ENCODE data around the gene ADCY3. TPM values are rescaled to one million over a fixed set of nuclear protein-coding genes. Genes with fewer than 3 reads are reported as not detected.

ADCY3 gene
- total RNA-seq, 1 experiment from 2014 or later, result 75.6 TPM

DNA sequence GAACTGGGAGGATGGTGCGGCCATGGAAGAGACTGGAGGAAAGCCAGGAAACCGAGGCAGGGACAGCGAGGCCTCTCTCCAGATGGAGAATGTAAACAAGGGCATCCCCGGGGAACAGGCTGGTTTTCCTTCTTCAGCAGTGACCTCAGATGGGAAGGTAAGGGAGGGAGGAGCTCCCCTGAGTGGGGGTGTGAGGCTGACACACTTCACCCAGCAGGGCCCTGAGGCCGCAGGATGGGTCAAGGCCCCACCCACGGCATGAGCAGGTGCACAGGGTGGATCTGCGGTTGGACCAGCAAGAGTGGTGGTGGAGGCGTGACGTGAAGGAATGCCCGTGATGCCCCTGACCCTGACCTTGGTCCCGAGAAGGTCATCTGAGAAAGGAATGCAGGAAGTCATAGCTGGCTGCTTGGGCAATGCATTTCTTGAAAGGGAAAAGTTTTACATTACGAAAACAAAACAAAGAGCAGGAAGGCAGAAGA, 48.1 kb downstream of the ADCY3 start:
- intact Hi-C loops (cut with micrococcal nuclease; ENCODE audit: unreplicated experiment), result no loop called here
- DNase-seq, result peak in 1 of 2 experiments; percentile 15
- BruUV-seq (replicated peaks), result no TSS peak
- H3K4me3 ChIP-seq (ENCODE audit: low read depth, low read length), result no peak overlapping the region
- no peaks in the 10 kb centered on the region for H3K27me3 Mint-ChIP-seq (ENCODE audit: insufficient read depth, unreplicated experiment)
- H3K9me3 ChIP-seq, result no peaks in the 10 kb centered on the region
- POLR2A ChIA-PET, result no interaction called here
- H3K9me3 Mint-ChIP-seq (ENCODE audit: unreplicated experiment), result no peaks in the 10 kb centered on the region
- H3K36me3 ChIP-seq (ENCODE audit: control insufficient read depth, insufficient read depth, low read length), result no peaks in the 10 kb centered on the region
- H3K4me1 Mint-ChIP-seq (ENCODE audit: low read depth, unreplicated experiment), result peaks cover under 1% of the 10 kb centered on the region
- H3K36me3 Mint-ChIP-seq (ENCODE audit: insufficient read depth, unreplicated experiment), result peaks cover 7% of the 10 kb centered on the region
- H3K27me3 ChIP-seq (replicated peaks; ENCODE audit: control insufficient read depth, insufficient read depth, low read length), result no peaks in the 10 kb centered on the region
- peaks cover 1% of the 10 kb centered on the region; the same call in 1 of the 2 replicates for H3K4me1 ChIP-seq
- CTCF ChIA-PET, result no interaction called here
- TF ChIP-seq, protein P1, sequence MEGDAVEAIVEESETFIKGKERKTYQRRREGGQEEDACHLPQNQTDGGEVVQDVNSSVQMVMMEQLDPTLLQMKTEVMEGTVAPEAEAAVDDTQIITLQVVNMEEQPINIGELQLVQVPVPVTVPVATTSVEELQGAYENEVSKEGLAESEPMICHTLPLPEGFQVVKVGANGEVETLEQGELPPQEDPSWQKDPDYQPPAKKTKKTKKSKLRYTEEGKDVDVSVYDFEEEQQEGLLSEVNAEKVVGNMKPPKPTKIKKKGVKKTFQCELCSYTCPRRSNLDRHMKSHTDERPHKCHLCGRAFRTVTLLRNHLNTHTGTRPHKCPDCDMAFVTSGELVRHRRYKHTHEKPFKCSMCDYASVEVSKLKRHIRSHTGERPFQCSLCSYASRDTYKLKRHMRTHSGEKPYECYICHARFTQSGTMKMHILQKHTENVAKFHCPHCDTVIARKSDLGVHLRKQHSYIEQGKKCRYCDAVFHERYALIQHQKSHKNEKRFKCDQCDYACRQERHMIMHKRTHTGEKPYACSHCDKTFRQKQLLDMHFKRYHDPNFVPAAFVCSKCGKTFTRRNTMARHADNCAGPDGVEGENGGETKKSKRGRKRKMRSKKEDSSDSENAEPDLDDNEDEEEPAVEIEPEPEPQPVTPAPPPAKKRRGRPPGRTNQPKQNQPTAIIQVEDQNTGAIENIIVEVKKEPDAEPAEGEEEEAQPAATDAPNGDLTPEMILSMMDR (IDR thresholded peaks at IDR 0.05; ENCODE audit: insufficient read depth in 1 of 2, low read depth in 1 of 2, low read length in 1 of 2, severe bottlenecking in 1 of 2, unreplicated experiment in 1 of 2), result no peak
- no peak overlapping the region for H3K27ac Mint-ChIP-seq (ENCODE audit: unreplicated experiment)
- H3K4me3 Mint-ChIP-seq (ENCODE audit: unreplicated experiment), result no peak overlapping the region

- H3K4me3 Mint-ChIP-seq (ENCODE audit: unreplicated experiment), result no peak overlapping the region
- no peak overlapping the region for H3K4me3 ChIP-seq (ENCODE audit: low read depth, low read length)
- TF ChIP-seq, protein P1 (IDR thresholded peaks at IDR 0.05; ENCODE audit: insufficient read depth in 1 of 2, low read depth in 1 of 2, low read length in 1 of 2, severe bottlenecking in 1 of 2, unreplicated experiment in 1 of 2), result no peak
- POLR2A ChIA-PET, result no interaction called here
- H3K4me1 Mint-ChIP-seq (ENCODE audit: low read depth, unreplicated experiment), result no peaks in the 10 kb centered on the region
- BruUV-seq (replicated peaks), result no TSS peak
- H3K4me1 ChIP-seq, result no peaks in the 10 kb centered on the region
- H3K9me3 Mint-ChIP-seq (ENCODE audit: unreplicated experiment), result no peaks in the 10 kb centered on the region
- H3K9me3 ChIP-seq, result no peaks in the 10 kb centered on the region
- no peak overlapping the region for H3K27ac Mint-ChIP-seq (ENCODE audit: unreplicated experiment)
- no peaks in the 10 kb centered on the region for H3K27me3 Mint-ChIP-seq (ENCODE audit: insufficient read depth, unreplicated experiment)
- H3K27me3 ChIP-seq (replicated peaks; ENCODE audit: control insufficient read depth, insufficient read depth, low read length), result no peaks in the 10 kb centered on the region
- H3K36me3 Mint-ChIP-seq (ENCODE audit: insufficient read depth, unreplicated experiment), result peaks cover 7% of the 10 kb centered on the region
- no peaks in the 10 kb centered on the region for H3K36me3 ChIP-seq (ENCODE audit: control insufficient read depth, insufficient read depth, low read length)
- intact Hi-C loops (cut with micrococcal nuclease; ENCODE audit: unreplicated experiment), result no loop called here
- CTCF ChIA-PET, result interaction anchor here (0.7 kb wide), 1 partner anchor 556 kb away, joined by 3 read pairs; no protein-coding TSS in a partner anchor
- no peak for DNase-seq
These were observed 48.9 kb downstream of the ADCY3 start for GRCh38 chr2:24870891-24871705.

DNA sequence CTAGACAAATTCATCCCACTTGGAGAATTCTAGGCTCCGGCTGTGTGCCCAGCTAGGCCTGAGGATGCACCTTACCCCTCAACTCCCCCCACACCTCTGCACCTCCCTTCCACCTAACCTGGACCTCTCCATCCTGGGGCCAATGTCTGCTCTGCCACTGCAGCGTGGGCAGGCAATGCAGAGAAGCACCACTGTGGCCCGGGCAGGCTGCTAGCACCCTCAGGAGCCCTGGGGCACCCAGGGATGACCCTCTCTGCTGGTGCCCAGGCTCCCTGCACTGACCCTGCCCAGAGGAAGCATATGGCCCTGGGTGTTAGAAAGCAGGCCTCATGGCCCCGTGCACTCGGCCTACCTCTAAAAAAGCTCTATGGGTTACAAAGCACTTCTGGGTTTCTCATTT, 49.6 kb downstream of the ADCY3 start:
- ChIA-PET POLR2A (interaction anchor here (0.5 kb wide), 1 partner anchor 184 kb away, joined by 3 read pairs; no protein-coding TSS in a partner anchor), CTCF (no interaction called here)
- Histone ChIP-seq H3K4me3 (ENCODE audit: low read depth, low read length) (no peak overlapping the region), H3K9me3 (no peaks in the 10 kb centered on the region), H3K27me3 (replicated peaks; ENCODE audit: control insufficient read depth, insufficient read depth, low read length) (no peaks in the 10 kb centered on the region), H3K4me1 (no peaks in the 10 kb centered on the region), H3K36me3 (ENCODE audit: control insufficient read depth, insufficient read depth, low read length) (no peaks in the 10 kb centered on the region)
- intact Hi-C loops (cut with micrococcal nuclease; ENCODE audit: unreplicated experiment), result no loop called here
- Mint-ChIP-seq H3K27ac (ENCODE audit: unreplicated experiment) (no peak overlapping the region), H3K27me3 (ENCODE audit: insufficient read depth, unreplicated experiment) (no peaks in the 10 kb centered on the region), H3K36me3 (ENCODE audit: insufficient read depth, unreplicated experiment) (peaks cover 7% of the 10 kb centered on the region), H3K4me3 (ENCODE audit: unreplicated experiment) (no peak overlapping the region), H3K4me1 (ENCODE audit: low read depth, unreplicated experiment) (no peaks in the 10 kb centered on the region), H3K9me3 (ENCODE audit: unreplicated experiment) (no peaks in the 10 kb centered on the region)
- TF ChIP-seq, protein P1 (IDR thresholded peaks at IDR 0.05; ENCODE audit: insufficient read depth in 1 of 2, low read depth in 1 of 2, low read length in 1 of 2, severe bottlenecking in 1 of 2, unreplicated experiment in 1 of 2), result no peak
- BruUV-seq (replicated peaks), result no TSS peak
- no peak for DNase-seq
